HEK293T (cell line): ENCODE data around the gene PXMP2.

Experiments
- CTCF ChIA-PET: fragments of 350-600 bp; formaldehyde crosslinking; extraction: SDS; loops from one replicate; lab custom pipeline; 2021; ENCODE audit warnings: antibody characterized with exemption, inconsistent platforms; lab: Yijun Ruan, JAX
- POLR2A ChIA-PET: fragments of 350-600 bp; formaldehyde crosslinking; extraction: SDS; loops from one replicate; lab custom pipeline; 2020; ENCODE audit warnings: antibody characterized with exemption, inconsistent platforms; lab: Yijun Ruan, JAX
- DNase-seq: peaks from one replicate; pipeline ENCODE4 v3.0.0; 2012; ENCODE audit warnings: mixed read lengths; ENCODE audit errors: extremely low spot score
- ARNT ChIP-seq: fragments of 450-650 bp; IDR thresholded peaks from 2 replicates; pipeline ENCODE4 v1.6.1; 2017; ENCODE audit warnings: mild to moderate bottlenecking
- BHLHE40 ChIP-seq: fragments of 450-650 bp; IDR thresholded peaks from 2 replicates; pipeline ENCODE4 v1.6.1; 2016; ENCODE audit warnings: mild to moderate bottlenecking, moderate library complexity, borderline replicate concordance
- CTBP1 ChIP-seq: fragments of 450-650 bp; IDR thresholded peaks from 2 replicates; pipeline ENCODE4 v1.6.1; 2016; ENCODE audit warnings: borderline replicate concordance
- ELF4 ChIP-seq: fragments of 450-650 bp; IDR thresholded peaks from 2 replicates; pipeline ENCODE4 v1.6.1; 2017; ENCODE audit warnings: antibody characterized with exemption
- FOXA1 ChIP-seq: fragments of 450-650 bp; IDR thresholded peaks from 2 replicates; pipeline ENCODE4 v1.6.1; 2016; ENCODE audit warnings: mild to moderate bottlenecking
- FOXK2 ChIP-seq: fragments of 450-650 bp; IDR thresholded peaks from 2 replicates; pipeline ENCODE4 v1.6.1; 2016; ENCODE audit warnings: mild to moderate bottlenecking
- FOXM1 ChIP-seq: fragments of 450-650 bp; IDR thresholded peaks from 2 replicates; pipeline ENCODE4 v1.6.1; 2017; ENCODE audit warnings: mild to moderate bottlenecking, borderline replicate concordance
- HDGF ChIP-seq: fragments of 450-650 bp; IDR thresholded peaks from 2 replicates; pipeline ENCODE4 v1.6.1; 2017; ENCODE audit warnings: antibody characterized with exemption, borderline replicate concordance
- L3MBTL2 ChIP-seq: fragments of 450-650 bp; conservative IDR thresholded peaks from 2 replicates; pipeline ENCODE4 v1.6.1; 2016; ENCODE audit warnings: mild to moderate bottlenecking
- LEF1 ChIP-seq: fragments of 450-650 bp; IDR thresholded peaks from 2 replicates; pipeline ENCODE4 v1.6.1; 2017; ENCODE audit warnings: mild to moderate bottlenecking, borderline replicate concordance
- NFRKB ChIP-seq: fragments of 450-650 bp; IDR thresholded peaks from 2 replicates; pipeline ENCODE4 v1.6.1; 2016; ENCODE audit warnings: mild to moderate bottlenecking, moderate library complexity
- PKNOX1 ChIP-seq: fragments of 450-650 bp; IDR thresholded peaks from 2 replicates; pipeline ENCODE4 v1.6.1; 2016
- SP1 ChIP-seq: fragments of 450-650 bp; IDR thresholded peaks from 2 replicates; pipeline ENCODE4 v1.6.1; 2017
- SUZ12 ChIP-seq: fragments of 450-650 bp; IDR thresholded peaks from 2 replicates; pipeline ENCODE4 v1.6.1; 2016; ENCODE audit warnings: mild to moderate bottlenecking
- TARDBP ChIP-seq: fragments of 450-650 bp; IDR thresholded peaks from 2 replicates; pipeline ENCODE4 v1.6.1; 2016
- ZNF384 ChIP-seq: fragments of 450-650 bp; IDR thresholded peaks from 2 replicates; pipeline ENCODE4 v1.6.1; 2016

The PXMP2 gene

GRCh38 chr12:132662901-132663755 is 24.3 kb upstream of the PXMP2 start:
- no peak for TF ChIP-seq PKNOX1
- TF ChIP-seq LEF1 = no peak
- no peak for TF ChIP-seq NFRKB
- TF ChIP-seq ARNT = no peak
- no peak for TF ChIP-seq FOXM1
- POLR2A ChIA-PET = no interaction called here
- no peak for DNase-seq
- CTCF ChIA-PET = no interaction called here

DNA sequence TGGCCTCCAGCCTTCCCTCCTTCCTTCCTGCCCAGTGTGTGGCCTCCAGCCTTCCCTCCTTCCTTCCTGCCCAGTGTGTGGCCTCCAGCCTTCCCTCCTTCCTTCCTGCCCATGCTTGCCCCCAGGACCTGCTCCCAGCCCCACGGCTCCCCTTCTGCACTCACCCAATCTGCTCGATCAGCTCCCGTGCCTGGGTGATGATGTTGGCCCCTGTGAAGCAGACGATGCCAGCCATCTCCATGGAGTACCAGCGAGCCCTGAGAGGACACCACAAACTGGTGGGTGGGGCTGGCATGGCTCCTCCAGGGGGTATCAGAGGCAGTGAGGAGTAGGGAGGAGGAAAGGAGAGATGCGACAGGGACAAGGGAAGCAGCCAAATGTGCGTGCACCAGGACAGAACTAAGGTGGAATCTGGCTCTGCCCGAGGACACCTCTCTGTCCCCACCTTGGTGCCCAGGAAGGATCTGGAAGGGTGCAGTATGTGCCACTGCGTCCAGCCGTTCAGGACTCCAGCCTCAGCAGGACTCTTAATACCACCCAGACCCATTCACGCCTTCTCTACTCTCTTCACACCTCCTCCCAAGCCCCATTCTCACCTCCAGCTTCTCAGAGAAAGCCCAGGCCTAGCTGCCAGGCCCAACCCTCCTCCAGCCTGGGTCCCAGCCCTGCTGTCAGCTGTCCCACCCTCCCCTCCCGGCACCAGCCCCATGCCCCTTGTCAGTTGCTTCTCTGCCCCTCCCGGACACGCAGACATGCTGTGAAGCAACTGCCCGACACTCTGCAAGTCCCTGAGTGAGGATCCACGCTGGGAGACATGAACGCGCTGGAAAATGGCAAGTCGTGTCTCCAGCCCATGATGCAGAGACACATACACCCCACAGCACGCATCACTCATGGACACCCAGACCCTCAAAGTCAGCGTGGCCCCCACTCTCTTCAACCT is 22.9 kb upstream of the PXMP2 start:
- POLR2A ChIA-PET = no interaction called here
- DNase-seq = no peak
- CTCF ChIA-PET = no interaction called here
- TF ChIP-seq L3MBTL2 (no peak), HDGF (no peak), LEF1 (no peak), SUZ12 (no peak), SP1 (no peak)

- DNase-seq = no peak
- TF ChIP-seq ARNT (no peak), SP1 (no peak), ELF4 (no peak), L3MBTL2 (no peak), BHLHE40 (no peak), TARDBP (no peak), LEF1 (no peak), PKNOX1 (no peak), FOXK2 (no peak), FOXM1 (no peak), HDGF (no peak), CTBP1 (no peak), FOXA1 (no peak), ZNF384 (no peak), SUZ12 (no peak), NFRKB (no peak)
- ChIA-PET POLR2A (no interaction called here), CTCF (no interaction called here)
Observed at GRCh38 chr12:132665149-132665491, 22.3 kb upstream of the PXMP2 start.

DNA sequence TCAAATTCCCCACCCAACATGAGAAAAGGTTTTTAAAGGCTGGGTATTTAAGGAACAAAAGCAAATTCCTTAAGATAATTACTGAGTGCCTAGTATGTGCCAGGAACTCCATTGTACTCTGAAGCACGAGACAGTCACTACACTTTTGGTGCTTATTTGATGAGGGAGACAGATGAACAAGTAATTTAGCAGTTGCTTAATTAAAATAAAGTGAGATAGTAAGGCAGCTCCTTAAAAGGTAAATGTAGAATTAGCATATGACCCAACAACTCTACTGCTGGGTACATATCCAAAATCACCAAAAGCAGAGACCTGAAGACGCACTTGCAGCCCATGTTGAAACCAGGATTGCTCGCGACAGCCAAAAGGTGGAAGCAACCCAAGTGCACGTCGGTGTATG is 21.6 kb upstream of the PXMP2 start:
- DNase-seq = no peak
- POLR2A ChIA-PET = no interaction called here
- CTCF ChIA-PET = no interaction called here
- TF ChIP-seq ELF4 = no peak
- no peak for TF ChIP-seq TARDBP
- TF ChIP-seq CTBP1 = no peak
- no peak for TF ChIP-seq LEF1
- TF ChIP-seq PKNOX1 = no peak
- TF ChIP-seq BHLHE40 = no peak
- TF ChIP-seq FOXK2 = no peak
- TF ChIP-seq L3MBTL2 = no peak
- no peak for TF ChIP-seq FOXM1
- no peak for TF ChIP-seq NFRKB
- TF ChIP-seq HDGF = no peak
- TF ChIP-seq SUZ12 = no peak
- no peak for TF ChIP-seq FOXA1
- no peak for TF ChIP-seq SP1
- no peak for TF ChIP-seq ARNT
- TF ChIP-seq ZNF384 = no peak

DNA sequence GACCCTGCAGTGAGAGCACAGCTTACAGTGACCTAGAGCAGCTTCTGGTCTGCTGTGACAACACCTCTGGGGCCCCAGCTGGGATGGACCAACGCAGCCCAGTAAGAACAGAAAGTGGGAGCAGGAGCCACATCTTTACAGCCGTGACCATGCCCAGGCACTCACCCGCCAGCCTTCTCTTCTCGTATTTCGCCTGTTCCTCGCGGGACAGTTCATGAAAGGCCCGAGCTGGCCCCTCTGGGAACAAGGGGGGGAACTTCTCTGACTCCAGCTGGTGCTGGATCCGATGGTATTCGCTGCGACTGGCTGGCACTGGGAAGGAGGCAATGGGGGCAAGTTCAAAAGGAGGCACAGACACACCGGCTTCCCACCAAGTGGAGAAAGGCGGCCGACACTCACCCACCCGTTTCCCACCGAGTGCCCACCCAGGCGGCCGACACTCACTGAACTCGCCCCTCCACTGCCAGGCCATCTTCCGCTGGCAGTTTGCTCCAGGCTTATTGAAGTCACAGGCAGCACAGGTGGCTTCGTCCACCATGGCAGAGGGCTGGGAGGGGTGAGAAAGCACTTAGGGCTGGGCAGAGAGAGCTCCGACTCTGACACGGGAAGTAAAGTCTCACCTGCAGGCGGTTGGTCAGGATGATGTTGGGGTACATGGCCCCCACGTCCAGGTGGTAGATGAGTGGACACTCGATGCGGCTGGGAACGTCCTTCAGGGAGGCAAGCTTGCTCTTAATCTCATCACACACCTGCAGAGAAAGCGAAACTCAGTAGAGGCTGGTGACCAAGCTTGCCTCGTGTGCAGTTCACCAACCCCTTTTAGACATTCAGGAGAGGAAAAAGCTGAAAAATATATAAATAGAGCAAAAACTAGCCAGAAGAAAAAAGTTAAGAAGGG is 18.9 kb upstream of the PXMP2 start:
- DNase-seq = no peak
- CTCF ChIA-PET = no interaction called here
- POLR2A ChIA-PET = no interaction called here
- TF ChIP-seq BHLHE40 = no peak
- TF ChIP-seq L3MBTL2 = no peak
- TF ChIP-seq PKNOX1 = no peak
- TF ChIP-seq FOXM1 = no peak
- no peak for TF ChIP-seq ZNF384
- no peak for TF ChIP-seq TARDBP
- TF ChIP-seq LEF1 = no peak
- TF ChIP-seq SUZ12 = no peak
- no peak for TF ChIP-seq FOXA1
- no peak for TF ChIP-seq CTBP1
- no peak for TF ChIP-seq ELF4
- no peak for TF ChIP-seq SP1
- TF ChIP-seq ARNT = no peak
- TF ChIP-seq HDGF = no peak
